Right lobe of liver (tissue), 6 donors: ENCODE measurements around the gene TAS1R3. TPM values are rescaled to one million over a fixed set of nuclear protein-coding genes. Genes with fewer than 3 reads are reported as not detected.

Experiments
- ATAC-seq, 4 donors: fragments of 200-7000 bp; cut with Tn5 transposase; one replicate each; pipeline ENCODE4 v1.9.1; 2020; ENCODE audit warnings: mild to moderate bottlenecking in 4 of 4, moderate library complexity in 4 of 4
- DNase-seq, 3 donors: peaks; one replicate each; pipeline ENCODE4 v3.0.0-alpha.2; 2020
- H3K27ac ChIP-seq, 3 donors: fragments of 200-600 bp; one replicate each; pipeline ENCODE4 v1.8.0; 2022
- H3K27me3 ChIP-seq, 2 donors: fragments of 200-600 bp; one replicate each; pipeline ENCODE4 v1.8.0; 2022
- H3K36me3 ChIP-seq, 4 donors: fragments of 200-600 bp; sonication (generic) in 1 of 4; one replicate each; pipeline versions ENCODE4 v1.5.1 to v1.8.0; 2017 to 2022; ENCODE audit warnings: control low read depth in 1 of 4
- H3K4me1 ChIP-seq, 4 donors: fragments of 200-600 bp; sonication (generic) in 1 of 4; one replicate each; pipeline versions ENCODE4 v1.5.1 to v1.8.0; 2017 to 2022; ENCODE audit warnings: control low read depth in 1 of 4
- H3K4me3 ChIP-seq, 3 donors: fragments of 200-600 bp; one replicate each; pipeline ENCODE4 v1.8.0; 2022
- H3K9me3 ChIP-seq, 4 donors: fragments of 200-600 bp; sonication (generic) in 1 of 4; one replicate each; pipeline versions ENCODE4 v1.5.1 to v1.8.0; 2017 to 2022; ENCODE audit warnings: control low read depth in 1 of 4
- CTCF ChIP-seq, 4 donors: fragments of 200-600 bp in 3 of 4; fragments of 450-650 bp in 1 of 4; IDR thresholded peaks; one replicate each; pipeline versions ENCODE4 v1.5.1 to v1.8.0; 2016 to 2022; ENCODE audit warnings: antibody characterized with exemption in 4 of 4, mild to moderate bottlenecking in 2 of 4
- POLR2A ChIP-seq: fragments of 450-650 bp; IDR thresholded peaks from one replicate; pipeline ENCODE4 v1.6.1; 2017; ENCODE audit warnings: antibody characterized with exemption, mild to moderate bottlenecking
- WGBS: methylation state at CpG from one replicate; pipeline ENCODE4 v1.1.6; 2018; ENCODE audit warnings: low coverage, low lambda C conversion rate; ENCODE audit not compliant: insufficient coverage; ENCODE audit errors: missing lambda C conversion rate; 5-methylcytosine and 5-hydroxymethylcytosine counted together
- intact Hi-C, 2 donors: fragments of 100-400 bp; cut with DNase I; formaldehyde crosslinking; loops; one replicate each; pipeline versions ENCODE4 v1.11.2 to v1.14.1; 2022
- total RNA-seq, 6 experiments: library from RNA; depleted of rRNA in 2 of 6; stranded (reverse); fragments of >200 nt in 2 of 6; fragmentation: NEBNext Ultra II Directional in 3 of 6; extraction: Animal tissue kit (Norgen Biotek cat#: 25700) in 3 of 6; gene quantifications; one replicate each; pipeline versions ENCODE4 v1.1.0 to v1.2.4, GENCODE V29; 2016 to 2023
- donor health status: DM: no; HTN: yes; CAD: no.
- donor health status: DM: no; HTN: no; CAD: no.
- donor health status: DM: no; HTN: no; CAD: no.
- donor health status: DM: no; HTN: yes; CAD: no.
- donor health status: DM: no; HTN: yes; CAD: no.

The TAS1R3 gene
- total RNA-seq, 6 experiments from 2014 or later = 0.10 to 2.7 (median 0.33) TPM

- Histone ChIP-seq H3K27me3 (no peaks in the 10 kb centered on the region), H3K4me3 (no peak overlapping the region), H3K27ac (no peak overlapping the region), H3K9me3 (no peaks in the 10 kb centered on the region), H3K4me1 (peaks cover 0 to 16% (median 3%) of the 10 kb centered on the region in 4 donors), H3K36me3 (peaks cover 0 to 17% (median 4%) of the 10 kb centered on the region in 4 donors)
- DNase-seq (no peak), ATAC-seq (no peak)
- intact Hi-C loops = no loop called here
- TF ChIP-seq CTCF (IDR thresholded peaks at IDR 0.05) (no peak), POLR2A (peak; percentile 16)
- 88% methylated on average over 32 of the region's 58 CpGs for WGBS
Observed at GRCh38 chr1:1329304-1330210, 1.5 kb upstream of the TAS1R3 start.

GRCh38 chr1:1330366-1331067 lies 563 bp upstream of the TAS1R3 start:
- DNase-seq (no peak), ATAC-seq (no peak)
- 29% methylated on average over 2 of the region's 15 CpGs for WGBS
- TF ChIP-seq CTCF (IDR thresholded peaks at IDR 0.05) = no peak
- TF ChIP-seq POLR2A = no peak
- intact Hi-C loops = no loop called here
- no peak overlapping the region for H3K27ac ChIP-seq
- no peaks in the 10 kb centered on the region for H3K27me3 ChIP-seq
- peaks cover 0 to 17% (median 4%) of the 10 kb centered on the region in 4 donors for H3K36me3 ChIP-seq
- H3K4me1 ChIP-seq = peaks cover 0 to 14% (median 3%) of the 10 kb centered on the region in 4 donors
- no peaks in the 10 kb centered on the region for H3K9me3 ChIP-seq
- no peak overlapping the region for H3K4me3 ChIP-seq

GRCh38 chr1:1332031-1332755 lies 1.1 kb downstream of the TAS1R3 start:
- ATAC-seq = peak; percentile 10 to 48 (median 16)
- peak in 2 of 3 donors; percentile 58 to 69 for DNase-seq

More at GRCh38 chr1:1332031-1332755, 1.1 kb downstream of the TAS1R3 start:
- H3K27ac ChIP-seq = no peak overlapping the region
- H3K4me1 ChIP-seq = peaks cover 0 to 5% (median 0%) of the 10 kb centered on the region in 4 donors
- peaks cover 0 to 11% (median 2%) of the 10 kb centered on the region in 4 donors for H3K36me3 ChIP-seq
- H3K4me3 ChIP-seq = no peak overlapping the region
- intact Hi-C loops = no loop called here
- 87% methylated on average over 7 of the region's 57 CpGs for WGBS
- no peaks in the 10 kb centered on the region for H3K27me3 ChIP-seq
- TF ChIP-seq CTCF (IDR thresholded peaks at IDR 0.05) = no peak
- TF ChIP-seq POLR2A = no peak
- no peaks in the 10 kb centered on the region for H3K9me3 ChIP-seq
